HepG2 (cell line): Measurements from ENCODE around the gene MYO1B. TPM values are rescaled to one million over a fixed set of nuclear protein-coding genes. Genes with fewer than 3 reads are reported as not detected.
A peak's percentile ranks its signal among the peaks of the same experiment; 100 is the strongest.

ENCODE experiments used
- CCAR2 ChIP-seq: fragments of 200-400 bp; formaldehyde crosslinking; optimal IDR thresholded peaks from 2 replicates; pipeline ENCODE3; 2018; ENCODE audit warnings: low read depth, mild to moderate bottlenecking, low read length, moderate library complexity
- CREM ChIP-seq, 2 experiments: sonication (generic) in 1 of 2; formaldehyde crosslinking in 1 of 2; IDR thresholded peaks; 2 replicates each; pipeline versions ENCODE4 v1.4.0 to v1.6.1; 2016 to 2020; ENCODE audit warnings: antibody characterized with exemption in 1 of 2, mild to moderate bottlenecking in 1 of 2, missing genetic modification reagents in 1 of 2
- HNF4G ChIP-seq, 2 experiments: sonication (generic) in 1 of 2; formaldehyde crosslinking in 1 of 2; IDR thresholded peaks; 2 replicates each; pipeline versions ENCODE4 v1.4.0 to v1.6.1; 2011 to 2020; ENCODE audit warnings: borderline replicate concordance in 2 of 2, low read depth in 2 of 2, mild to moderate bottlenecking in 2 of 2, low read length in 1 of 2, missing genetic modification reagents in 1 of 2, moderate library complexity in 1 of 2
- HOXD1 ChIP-seq: sonication (generic); formaldehyde crosslinking; IDR thresholded peaks from 2 replicates; pipeline ENCODE4 v1.5.0; 2020; ENCODE audit warnings: missing genetic modification reagents
- MIER3 ChIP-seq: IDR thresholded peaks from 2 replicates; pipeline ENCODE4 v1.6.1; 2016; ENCODE audit warnings: missing compliant biosample characterization, borderline replicate concordance
- MYNN ChIP-seq: sonication (generic); formaldehyde crosslinking; IDR thresholded peaks from 2 replicates; pipeline ENCODE4 v1.4.0; 2020; ENCODE audit warnings: mild to moderate bottlenecking, low read depth, missing genetic modification reagents
- NFE2L2 ChIP-seq: fragments of 150-350 bp; IDR thresholded peaks from 2 replicates; pipeline ENCODE4 v1.6.1; 2014; ENCODE audit warnings: low read length
- TAF15 ChIP-seq: fragments of 200-400 bp; formaldehyde crosslinking; IDR thresholded peaks from one replicate; pipeline ENCODE4 v1.6.1; 2018; ENCODE audit warnings: mild to moderate bottlenecking, low read depth, low read length; ENCODE audit not compliant: poor library complexity, severe bottlenecking
- ZBTB1 ChIP-seq: sonication (generic); formaldehyde crosslinking; IDR thresholded peaks from 2 replicates; pipeline ENCODE4 v1.4.0; 2020; ENCODE audit warnings: missing genetic modification reagents, borderline replicate concordance
- ZNF160 ChIP-seq: sonication (generic); formaldehyde crosslinking; IDR thresholded peaks from 2 replicates; pipeline ENCODE4 v1.8.0; 2022; ENCODE audit warnings: mild to moderate bottlenecking, inconsistent platforms, missing genetic modification reagents
- ZNF550 ChIP-seq: sonication (generic); formaldehyde crosslinking; IDR thresholded peaks from 2 replicates; pipeline ENCODE4 v1.4.0; 2020; ENCODE audit warnings: mild to moderate bottlenecking, missing genetic modification reagents, borderline replicate concordance
- ZNF720 ChIP-seq: sonication (generic); formaldehyde crosslinking; IDR thresholded peaks from 2 replicates; pipeline ENCODE4 v1.4.0; 2020; ENCODE audit warnings: missing genetic modification reagents
- ZSCAN9 ChIP-seq: IDR thresholded peaks from 2 replicates; pipeline ENCODE4 v1.6.1; 2016; ENCODE audit warnings: borderline replicate concordance
- polyA plus RNA-seq, 8 experiments: library from polyadenylated mRNA; depleted of rRNA in 3 of 8; stranded (reverse) in 7 of 8; unstranded in 1 of 8; fragments of >200 nt; fragmentation: Illumina TruSeq in 4 of 8; extraction: Trizol in 4 of 8; gene quantifications; 2 replicates each; pipeline versions ENCODE4 v1.2.1 to v1.2.3, GENCODE V29; 2011 to 2016; ENCODE audit warnings: low read depth in 4 of 8, missing spikeins in 1 of 8, mixed read lengths in 1 of 8; ENCODE audit not compliant: insufficient read depth in 1 of 8
- total RNA-seq, 5 experiments: library from RNA; depleted of rRNA; stranded (reverse); fragments of >200 nt; fragmentation: Illumina TruSeq; extraction: Trizol; gene quantifications; 2 replicates each; pipeline ENCODE4 v1.2.3, GENCODE V29; 2016; ENCODE audit warnings: low read depth in 1 of 5
- TF ChIP-seq, protein P1 (sequence below): IDR thresholded peaks from 2 replicates; pipeline ENCODE4 v1.6.1; 2018; ENCODE audit warnings: missing genetic modification reagents
- TF ChIP-seq, protein P2 (sequence below): sonication (generic); formaldehyde crosslinking; IDR thresholded peaks from 2 replicates; pipeline ENCODE4 v1.8.1; 2023; ENCODE audit warnings: missing genetic modification reagents, mild to moderate bottlenecking, borderline replicate concordance
- TF ChIP-seq, protein P3 (sequence below): sonication (generic); formaldehyde crosslinking; IDR thresholded peaks from 2 replicates; pipeline ENCODE4 v1.8.0; 2022; ENCODE audit warnings: mild to moderate bottlenecking, missing genetic modification reagents
- TF ChIP-seq, protein P4 (sequence below): sonication (generic); formaldehyde crosslinking; IDR thresholded peaks from 2 replicates; pipeline ENCODE4 v1.8.0; 2023; ENCODE audit warnings: mild to moderate bottlenecking, missing genetic modification reagents
- TF ChIP-seq, protein P5 (sequence below), 2 experiments: sonication (generic) in 1 of 2; formaldehyde crosslinking in 1 of 2; IDR thresholded peaks; 2 replicates each; pipeline versions ENCODE4 v1.6.1 to v1.9.0; 2014 to 2022; ENCODE audit warnings: antibody characterized with exemption in 1 of 2, borderline replicate concordance in 1 of 2, inconsistent platforms in 1 of 2, low read depth in 1 of 2, missing genetic modification reagents in 1 of 2

The MYO1B gene
- total and polyA plus RNA-seq, 2 of the 13 experiments (the other 11 are each of a cell fraction or from before 2014, with no cell fraction given) = 36.9 to 89.8 TPM

DNA sequence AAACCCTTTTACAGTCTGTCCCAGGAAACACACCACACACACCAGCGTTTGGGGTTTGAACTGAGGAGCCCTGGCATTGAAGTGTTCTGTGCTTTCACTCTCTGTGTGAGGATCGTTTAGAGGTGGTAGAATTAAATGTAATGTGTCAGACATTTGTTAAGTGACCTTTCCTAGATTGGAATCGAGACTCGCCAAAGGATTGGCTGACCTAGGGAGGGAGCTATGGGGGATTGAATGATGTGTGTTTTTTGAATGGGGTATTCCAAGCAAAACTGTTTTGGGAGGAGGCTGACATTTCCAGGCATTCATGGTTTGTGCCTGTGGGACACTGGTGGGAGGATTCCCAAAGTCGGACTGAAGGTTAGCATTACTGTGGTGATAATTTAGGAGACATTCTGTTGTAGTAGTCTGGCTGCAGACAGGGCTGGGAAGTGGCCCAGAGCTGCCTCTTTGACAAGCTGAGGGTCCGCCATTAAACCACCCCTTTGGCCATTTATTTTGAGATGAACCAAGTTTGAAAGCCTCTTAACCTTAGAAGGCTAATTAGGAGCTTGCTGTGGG, 1.7 kb downstream of the MYO1B start (continued):
- TF ChIP-seq MIER3 = no peak
- TF ChIP-seq NFE2L2 = no peak
- TF ChIP-seq ZNF720 (CRISPR knock-in tag) = no peak
- TF ChIP-seq, protein P1, sequence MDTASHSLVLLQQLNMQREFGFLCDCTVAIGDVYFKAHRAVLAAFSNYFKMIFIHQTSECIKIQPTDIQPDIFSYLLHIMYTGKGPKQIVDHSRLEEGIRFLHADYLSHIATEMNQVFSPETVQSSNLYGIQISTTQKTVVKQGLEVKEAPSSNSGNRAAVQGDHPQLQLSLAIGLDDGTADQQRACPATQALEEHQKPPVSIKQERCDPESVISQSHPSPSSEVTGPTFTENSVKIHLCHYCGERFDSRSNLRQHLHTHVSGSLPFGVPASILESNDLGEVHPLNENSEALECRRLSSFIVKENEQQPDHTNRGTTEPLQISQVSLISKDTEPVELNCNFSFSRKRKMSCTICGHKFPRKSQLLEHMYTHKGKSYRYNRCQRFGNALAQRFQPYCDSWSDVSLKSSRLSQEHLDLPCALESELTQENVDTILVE (CRISPR knock-in tag) = 0 out of 2 replicates have a peak, but pooled peaks have one; percentile 2
- TF ChIP-seq, protein P2, sequence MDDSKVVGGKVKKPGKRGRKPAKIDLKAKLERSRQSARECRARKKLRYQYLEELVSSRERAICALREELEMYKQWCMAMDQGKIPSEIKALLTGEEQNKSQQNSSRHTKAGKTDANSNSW (CRISPR knock-in tag) = no peak
- TF ChIP-seq, protein P3, sequence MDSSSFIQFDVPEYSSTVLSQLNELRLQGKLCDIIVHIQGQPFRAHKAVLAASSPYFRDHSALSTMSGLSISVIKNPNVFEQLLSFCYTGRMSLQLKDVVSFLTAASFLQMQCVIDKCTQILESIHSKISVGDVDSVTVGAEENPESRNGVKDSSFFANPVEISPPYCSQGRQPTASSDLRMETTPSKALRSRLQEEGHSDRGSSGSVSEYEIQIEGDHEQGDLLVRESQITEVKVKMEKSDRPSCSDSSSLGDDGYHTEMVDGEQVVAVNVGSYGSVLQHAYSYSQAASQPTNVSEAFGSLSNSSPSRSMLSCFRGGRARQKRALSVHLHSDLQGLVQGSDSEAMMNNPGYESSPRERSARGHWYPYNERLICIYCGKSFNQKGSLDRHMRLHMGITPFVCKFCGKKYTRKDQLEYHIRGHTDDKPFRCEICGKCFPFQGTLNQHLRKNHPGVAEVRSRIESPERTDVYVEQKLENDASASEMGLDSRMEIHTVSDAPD (CRISPR knock-in tag) = no peak
- no peak for TF ChIP-seq HOXD1 (CRISPR knock-in tag)
- TF ChIP-seq MYNN (CRISPR knock-in tag) = no peak
- 0 out of 2 replicates have a peak, but pooled peaks have one; percentile 12 for TF ChIP-seq ZNF160 (CRISPR knock-in tag)
- no peak for TF ChIP-seq ZBTB1 (CRISPR knock-in tag)
- no peak for TF ChIP-seq TAF15
- TF ChIP-seq HNF4G (IDR thresholded peaks at IDR 0.05; ENCODE audit: borderline replicate concordance, low read depth, low read length) = no peak
- TF ChIP-seq HNF4G (CRISPR knock-in tag; IDR thresholded peaks at IDR 0.05; ENCODE audit: borderline replicate concordance, low read depth) = no peak
- no peak for TF ChIP-seq ZSCAN9
- TF ChIP-seq, protein P4, sequence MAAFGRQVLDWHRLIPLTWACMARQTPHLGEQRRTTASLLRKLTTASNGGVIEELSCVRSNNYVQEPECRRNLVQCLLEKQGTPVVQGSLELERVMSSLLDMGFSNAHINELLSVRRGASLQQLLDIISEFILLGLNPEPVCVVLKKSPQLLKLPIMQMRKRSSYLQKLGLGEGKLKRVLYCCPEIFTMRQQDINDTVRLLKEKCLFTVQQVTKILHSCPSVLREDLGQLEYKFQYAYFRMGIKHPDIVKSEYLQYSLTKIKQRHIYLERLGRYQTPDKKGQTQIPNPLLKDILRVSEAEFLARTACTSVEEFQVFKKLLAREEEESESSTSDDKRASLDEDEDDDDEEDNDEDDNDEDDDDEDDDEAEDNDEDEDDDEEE (CRISPR knock-in tag) = no peak
- TF ChIP-seq CREM (IDR thresholded peaks at IDR 0.05) = no peak
- TF ChIP-seq CREM (CRISPR knock-in tag; IDR thresholded peaks at IDR 0.05) = no peak
- no peak for TF ChIP-seq ZNF550 (CRISPR knock-in tag)
- TF ChIP-seq CCAR2 = no peak
- TF ChIP-seq, protein P5, sequence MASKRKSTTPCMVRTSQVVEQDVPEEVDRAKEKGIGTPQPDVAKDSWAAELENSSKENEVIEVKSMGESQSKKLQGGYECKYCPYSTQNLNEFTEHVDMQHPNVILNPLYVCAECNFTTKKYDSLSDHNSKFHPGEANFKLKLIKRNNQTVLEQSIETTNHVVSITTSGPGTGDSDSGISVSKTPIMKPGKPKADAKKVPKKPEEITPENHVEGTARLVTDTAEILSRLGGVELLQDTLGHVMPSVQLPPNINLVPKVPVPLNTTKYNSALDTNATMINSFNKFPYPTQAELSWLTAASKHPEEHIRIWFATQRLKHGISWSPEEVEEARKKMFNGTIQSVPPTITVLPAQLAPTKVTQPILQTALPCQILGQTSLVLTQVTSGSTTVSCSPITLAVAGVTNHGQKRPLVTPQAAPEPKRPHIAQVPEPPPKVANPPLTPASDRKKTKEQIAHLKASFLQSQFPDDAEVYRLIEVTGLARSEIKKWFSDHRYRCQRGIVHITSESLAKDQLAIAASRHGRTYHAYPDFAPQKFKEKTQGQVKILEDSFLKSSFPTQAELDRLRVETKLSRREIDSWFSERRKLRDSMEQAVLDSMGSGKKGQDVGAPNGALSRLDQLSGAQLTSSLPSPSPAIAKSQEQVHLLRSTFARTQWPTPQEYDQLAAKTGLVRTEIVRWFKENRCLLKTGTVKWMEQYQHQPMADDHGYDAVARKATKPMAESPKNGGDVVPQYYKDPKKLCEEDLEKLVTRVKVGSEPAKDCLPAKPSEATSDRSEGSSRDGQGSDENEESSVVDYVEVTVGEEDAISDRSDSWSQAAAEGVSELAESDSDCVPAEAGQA (IDR thresholded peaks at IDR 0.05; ENCODE audit: low read depth) = no peak
- TF ChIP-seq, protein P5 (CRISPR knock-in tag; IDR thresholded peaks at IDR 0.05; ENCODE audit: borderline replicate concordance) = no peak
